SU-DHL-6 (cell line): ENCODE data around the gene CTSS.

Source experiments
- CTCF ChIP-seq: fragments of 200-600 bp; sonication (generic); IDR thresholded peaks from one replicate; pipeline ENCODE4 v1.5.1; 2017; ENCODE audit warnings: antibody characterized with exemption, mild to moderate bottlenecking, low read length, moderate library complexity; ENCODE audit not compliant: insufficient read depth, poor library complexity, severe bottlenecking
- EZH2phosphoT487 ChIP-seq: fragments of 200-600 bp; sonication (generic), shearing (Covaris generic); conservative IDR thresholded peaks from 2 replicates; pipeline ENCODE4 v1.6.1; 2018; ENCODE audit warnings: mild to moderate bottlenecking, antibody characterized with exemption, low read length, moderate library complexity, mixed read lengths

GRCh38 chr1:150791585-150791984 is 26.0 kb upstream of the CTSS start:
- TF ChIP-seq CTCF (no peak), EZH2phosphoT487 (no peak)
